Cardiac fibroblast (primary cell): ENCODE data around the gene CRYGD.
"Not testable (repeated sequence)": the region's sequence is repeated elsewhere in the genome, so short reads cannot be mapped to it uniquely, and the experiment has no call there.

ENCODE experiments used
- DNase-seq, 2 donors: peaks; one replicate each; pipeline versions ENCODE4 v3.0.0 to v3.0.0-alpha.2; 2010; ENCODE audit warnings: low read depth in 2 of 2
- H3K4me3 ChIP-seq, 2 donors: replicated peaks in 1 of 2; 1 replicate in 1 of 2; 2 replicates in 1 of 2; pipeline ENCODE4 v1.5.1; 2011; ENCODE audit warnings: low read depth in 2 of 2, low read length in 2 of 2, mild to moderate bottlenecking in 2 of 2, moderate library complexity in 1 of 2
- TF ChIP-seq, protein P1 (sequence below): IDR thresholded peaks from one replicate; pipeline ENCODE4 v1.5.1; 2011; ENCODE audit warnings: low read depth, mild to moderate bottlenecking, low read length, inconsistent platforms

CRYGD gene

GRCh38 chr2:208112969-208113368 is 11.4 kb downstream of the CRYGD start:
- no peak for DNase-seq
- TF ChIP-seq, protein P1, sequence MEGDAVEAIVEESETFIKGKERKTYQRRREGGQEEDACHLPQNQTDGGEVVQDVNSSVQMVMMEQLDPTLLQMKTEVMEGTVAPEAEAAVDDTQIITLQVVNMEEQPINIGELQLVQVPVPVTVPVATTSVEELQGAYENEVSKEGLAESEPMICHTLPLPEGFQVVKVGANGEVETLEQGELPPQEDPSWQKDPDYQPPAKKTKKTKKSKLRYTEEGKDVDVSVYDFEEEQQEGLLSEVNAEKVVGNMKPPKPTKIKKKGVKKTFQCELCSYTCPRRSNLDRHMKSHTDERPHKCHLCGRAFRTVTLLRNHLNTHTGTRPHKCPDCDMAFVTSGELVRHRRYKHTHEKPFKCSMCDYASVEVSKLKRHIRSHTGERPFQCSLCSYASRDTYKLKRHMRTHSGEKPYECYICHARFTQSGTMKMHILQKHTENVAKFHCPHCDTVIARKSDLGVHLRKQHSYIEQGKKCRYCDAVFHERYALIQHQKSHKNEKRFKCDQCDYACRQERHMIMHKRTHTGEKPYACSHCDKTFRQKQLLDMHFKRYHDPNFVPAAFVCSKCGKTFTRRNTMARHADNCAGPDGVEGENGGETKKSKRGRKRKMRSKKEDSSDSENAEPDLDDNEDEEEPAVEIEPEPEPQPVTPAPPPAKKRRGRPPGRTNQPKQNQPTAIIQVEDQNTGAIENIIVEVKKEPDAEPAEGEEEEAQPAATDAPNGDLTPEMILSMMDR, result no peak
- no peak overlapping the region for H3K4me3 ChIP-seq

GRCh38 chr2:208112273-208112745 is 12.0 kb downstream of the CRYGD start:
- DNase-seq, H3K4me3 ChIP-seq: not testable (repeated sequence)

- TF ChIP-seq, protein P1, result no peak
- DNase-seq, result no peak
- H3K4me3 ChIP-seq, result no peak overlapping the region
Measured at GRCh38 chr2:208103616-208104015, 20.7 kb downstream of the CRYGD start.

DNA sequence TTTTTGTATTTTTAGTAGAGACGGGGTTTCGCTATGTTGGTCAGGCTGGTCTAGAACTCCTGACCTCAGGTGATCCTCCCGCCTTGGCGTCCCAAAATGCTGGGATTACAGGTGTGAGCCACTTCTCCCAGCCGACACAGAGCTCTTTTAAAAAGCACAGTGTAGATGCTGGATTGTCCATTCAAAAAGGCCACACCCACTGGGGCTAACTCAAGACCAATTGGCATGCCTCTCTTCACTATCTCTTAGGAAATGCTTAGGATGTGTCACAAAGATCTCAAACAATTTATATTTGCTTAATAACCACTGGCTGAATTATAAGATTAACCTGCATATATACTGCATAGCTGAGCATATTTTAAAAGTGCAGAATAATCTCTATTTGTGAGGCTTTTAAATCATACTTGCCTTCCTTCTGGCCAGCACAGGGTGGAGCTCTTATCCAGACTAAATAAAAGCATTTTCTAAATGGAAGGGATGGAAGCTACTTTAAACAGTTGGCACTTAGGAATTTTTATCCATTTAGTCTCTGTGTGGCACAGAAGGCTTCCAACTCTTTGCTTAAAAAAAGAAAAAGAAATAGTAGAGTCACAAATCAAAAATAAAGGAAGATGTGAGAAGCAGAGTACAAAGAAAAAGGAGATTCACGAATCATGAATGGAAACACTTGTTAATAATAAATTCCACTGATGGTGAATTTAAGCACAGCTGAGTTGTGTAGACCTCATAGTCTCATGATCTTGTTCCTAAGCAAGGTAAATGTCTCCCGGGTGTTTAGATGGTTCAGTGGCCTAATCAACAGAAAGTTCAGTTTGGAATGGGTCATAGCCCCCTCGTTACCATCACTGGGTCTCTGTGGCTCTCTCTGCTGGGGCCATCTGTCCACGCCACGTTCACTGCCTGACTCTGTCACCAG is 22.4 kb downstream of the CRYGD start:
- peak; percentile 40 to 48 for DNase-seq
- H3K4me3 ChIP-seq, result no peak overlapping the region
- TF ChIP-seq, protein P1, result no peak

DNA sequence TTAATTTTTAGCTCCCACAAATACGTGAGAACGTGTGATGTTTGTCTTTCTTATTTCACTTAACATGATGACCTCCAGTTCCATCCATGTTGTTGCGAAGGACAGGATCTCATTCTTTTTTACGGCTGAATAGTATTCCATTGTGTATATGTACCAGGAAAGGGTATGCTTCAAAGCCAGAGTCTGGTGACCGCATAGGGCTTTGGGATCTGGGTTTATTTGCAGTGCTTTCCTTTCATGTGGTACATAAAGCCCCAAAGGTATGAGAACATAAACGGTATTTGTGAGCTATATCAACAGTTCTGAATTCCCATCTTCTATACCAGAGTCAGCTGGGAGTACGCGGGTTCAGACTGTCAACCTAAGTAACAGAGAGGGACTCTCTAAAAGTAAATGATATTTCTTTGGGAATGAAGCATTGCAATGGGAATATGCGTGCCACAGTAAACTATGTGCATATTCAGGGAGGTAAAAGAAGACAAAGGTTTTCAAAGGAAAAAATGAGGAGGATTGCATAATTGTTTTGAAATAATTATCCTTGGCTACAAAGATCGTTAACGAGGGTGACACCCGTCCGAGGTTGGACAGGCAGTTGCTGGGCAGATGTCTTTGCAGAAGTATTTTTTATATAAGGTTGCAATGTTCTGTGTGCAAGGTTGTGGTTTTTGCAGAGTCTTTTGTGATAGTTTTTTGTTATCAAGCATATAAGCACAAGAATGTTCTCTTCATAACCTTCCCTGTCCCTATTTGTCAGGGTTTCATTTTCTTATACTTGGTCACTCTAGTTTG is 24.4 kb downstream of the CRYGD start:
- TF ChIP-seq, protein P1, result no peak
- no peak overlapping the region for H3K4me3 ChIP-seq
- DNase-seq, result no peak

- H3K4me3 ChIP-seq, DNase-seq: not testable (repeated sequence)
Measured at GRCh38 chr2:208098701-208099100, 25.6 kb downstream of the CRYGD start.

GRCh38 chr2:208098267-208098666 is 26.1 kb downstream of the CRYGD start:
- no peak overlapping the region for H3K4me3 ChIP-seq
- no peak for DNase-seq
- TF ChIP-seq, protein P1, result no peak
